Retina (tissue), 1 donor: ENCODE measurements around the gene ALS2CL.

Experiments used
- DNase-seq: peaks from one replicate; pipeline ENCODE4 v3.0.0-alpha.2; 2016

ALS2CL gene

DNA sequence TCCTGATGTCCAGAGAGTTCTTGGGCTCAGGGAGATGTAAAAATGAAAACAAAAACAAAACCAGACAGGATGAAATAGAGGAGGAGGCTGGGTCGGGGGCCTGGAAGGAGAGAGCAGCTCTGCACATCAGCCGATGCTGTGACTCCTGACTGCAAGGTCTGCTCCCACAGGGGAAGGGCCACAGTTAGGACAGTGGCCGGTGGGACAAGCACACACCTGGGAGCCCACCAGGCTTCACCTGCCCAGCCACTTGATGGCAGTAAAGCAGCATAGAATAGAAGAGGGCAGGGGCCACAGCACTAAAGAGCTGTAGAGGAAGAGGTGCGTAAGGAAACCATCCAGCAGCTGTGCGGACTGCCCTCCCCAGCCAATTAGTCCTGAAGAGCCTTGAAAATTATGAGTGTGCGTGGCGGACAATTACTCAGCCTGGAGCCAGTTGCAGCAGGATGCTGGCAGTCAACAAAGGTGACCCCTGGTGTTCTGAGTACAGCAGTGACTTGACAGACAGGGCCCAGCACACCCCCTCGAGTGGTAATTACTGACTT is 29.8 kb downstream of the ALS2CL start:
- peak; percentile 61 for DNase-seq

DNA sequence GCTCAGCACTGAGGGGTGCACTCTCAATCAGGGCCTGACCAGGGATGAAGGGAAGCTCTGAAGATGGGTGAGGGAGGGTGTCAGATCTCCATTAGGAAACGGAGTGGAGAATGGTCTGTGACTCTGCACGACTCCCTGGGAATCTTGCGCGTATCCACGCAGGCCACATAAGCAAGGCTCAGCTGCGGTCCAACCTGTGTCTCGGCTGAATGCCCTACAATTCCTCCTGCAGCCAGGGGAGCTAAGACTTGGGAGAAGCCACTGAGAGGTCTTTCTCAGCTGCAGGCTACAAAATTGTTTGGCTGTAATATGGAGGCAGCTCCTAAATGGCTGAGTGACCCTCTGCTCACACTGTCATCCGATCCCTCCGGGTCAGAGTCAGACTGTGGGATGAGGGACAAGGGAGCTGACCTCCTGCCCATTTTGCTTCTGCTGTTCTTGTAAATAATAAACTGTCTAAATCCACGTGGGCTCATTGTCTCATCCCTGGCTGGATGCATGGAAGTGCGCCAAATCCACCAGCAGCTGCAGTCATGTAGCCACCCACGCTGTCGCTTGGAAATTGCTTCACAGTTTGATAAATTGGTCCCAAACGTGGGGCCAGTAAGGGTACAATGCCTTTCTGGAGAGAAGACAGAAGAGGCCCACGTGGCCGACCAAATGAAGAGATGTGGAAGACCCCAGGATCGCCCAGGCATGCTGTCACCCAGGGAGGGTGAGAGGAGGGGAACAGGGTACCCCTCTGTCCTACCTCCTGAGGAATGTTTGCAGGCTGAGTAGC is 30.5 kb downstream of the ALS2CL start:
- DNase-seq = peak; percentile 61

DNA sequence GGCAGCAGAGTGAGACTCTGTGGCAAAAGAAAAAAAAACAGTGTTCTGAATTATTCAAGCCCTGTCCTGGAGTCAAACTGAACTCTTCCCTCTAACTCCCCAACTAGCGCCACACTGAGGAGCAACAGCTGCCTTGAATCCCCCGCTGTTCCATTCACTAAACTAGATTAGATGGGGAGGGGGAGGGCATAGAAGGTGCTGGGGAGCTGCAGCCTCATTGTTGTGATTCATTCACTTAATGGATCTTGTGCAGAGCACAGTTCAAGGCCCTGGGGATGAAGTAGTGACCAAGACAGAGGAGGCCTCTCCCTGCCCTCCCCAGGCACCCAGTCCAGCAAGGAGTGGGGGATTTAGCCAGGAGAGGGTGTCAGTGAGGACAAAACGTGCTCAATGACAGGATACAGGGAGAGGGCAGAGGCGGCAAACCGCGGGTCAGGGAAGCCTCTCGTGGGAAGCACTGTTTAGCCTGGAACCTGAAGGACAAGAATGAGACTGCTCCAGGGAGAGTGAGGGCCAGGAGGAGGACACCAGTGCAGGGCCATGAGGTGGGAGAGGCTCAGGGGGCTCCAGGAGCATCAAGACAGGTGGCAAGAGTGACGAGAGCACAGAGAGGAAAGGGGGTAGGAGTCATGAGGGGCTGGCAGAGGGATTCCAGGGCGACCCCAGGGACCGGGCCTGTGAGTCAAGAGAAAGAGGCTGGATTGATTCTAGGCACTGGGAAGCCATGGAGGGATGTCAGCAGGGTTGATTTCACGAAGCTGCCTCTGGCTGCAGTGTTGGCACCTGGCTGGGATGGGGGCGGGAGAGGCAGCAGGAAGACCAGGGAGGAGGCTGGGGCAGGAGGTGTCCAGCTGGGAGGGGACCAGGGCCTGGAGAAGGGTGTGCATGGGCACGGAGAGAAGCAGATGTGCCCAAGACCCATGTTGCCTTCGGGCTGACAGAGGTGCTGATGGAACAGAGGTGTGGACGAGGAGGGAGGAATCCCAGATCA is 31.4 kb downstream of the ALS2CL start:
- no peak for DNase-seq

DNA sequence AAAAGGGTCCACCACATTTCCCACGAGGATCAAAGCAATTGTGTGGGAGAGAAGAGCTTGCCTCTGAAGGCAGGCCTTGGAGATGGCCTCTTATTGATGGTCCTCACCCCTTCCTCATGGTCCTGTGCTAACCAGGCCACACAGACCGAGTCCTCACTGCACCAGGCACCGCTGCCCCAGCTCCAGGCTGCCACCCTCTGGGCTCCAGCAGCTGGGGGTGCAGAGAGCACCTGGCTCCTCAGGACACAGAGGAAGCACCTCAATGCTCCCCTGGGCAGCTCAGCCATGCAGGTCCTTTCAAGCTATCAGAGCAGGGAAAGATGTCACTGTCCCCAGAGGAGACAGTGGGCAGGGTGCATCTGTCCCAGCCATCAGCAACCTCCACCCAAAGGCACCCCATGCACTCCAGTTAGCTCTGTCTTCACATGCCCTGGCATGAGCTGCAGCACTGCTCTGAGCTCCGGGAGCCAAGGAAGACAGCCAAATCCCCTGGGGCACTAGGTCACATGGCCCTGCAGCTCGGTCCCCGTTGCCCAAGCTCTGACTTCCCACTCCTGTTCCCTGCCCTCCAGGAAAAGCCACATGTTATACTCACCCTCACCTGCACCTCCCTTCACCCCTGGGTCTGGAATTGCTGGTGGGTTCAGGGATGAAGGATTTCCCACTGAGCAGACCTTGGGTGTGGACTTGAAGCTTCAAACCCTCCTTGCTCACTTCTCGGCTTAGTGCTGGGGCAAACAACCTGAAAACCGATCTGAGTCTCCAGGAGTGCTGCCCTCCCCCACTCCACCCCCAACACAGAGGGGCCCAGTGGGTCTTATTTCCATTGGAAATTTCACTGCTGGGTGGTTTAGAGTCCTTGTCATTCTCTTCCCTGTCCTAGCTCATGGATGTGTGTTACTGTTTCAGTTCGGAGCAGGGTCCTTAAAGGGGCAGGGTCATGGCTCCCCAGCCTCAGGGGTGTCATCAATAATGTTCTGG is 32.6 kb downstream of the ALS2CL start:
- no peak for DNase-seq

DNA sequence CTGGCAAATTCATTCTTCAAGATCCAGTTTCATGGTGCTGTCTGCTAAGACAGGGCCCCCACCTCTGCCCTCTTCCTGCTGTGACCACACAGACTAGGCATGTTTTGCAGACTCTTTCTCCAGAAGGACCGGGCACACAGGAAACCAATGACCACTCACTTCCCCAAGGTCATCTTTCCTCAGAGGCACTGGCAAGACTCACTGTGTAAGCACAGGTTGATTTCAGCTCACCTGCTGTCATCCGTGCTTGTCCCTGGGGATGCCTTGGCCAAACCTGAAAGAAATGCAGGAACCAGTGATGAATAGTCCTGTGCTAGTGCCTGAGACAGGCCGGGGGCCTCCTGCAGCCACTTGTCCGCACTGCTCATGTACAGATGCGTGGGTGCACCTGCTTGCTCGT is 33.5 kb downstream of the ALS2CL start:
- no peak for DNase-seq

DNA sequence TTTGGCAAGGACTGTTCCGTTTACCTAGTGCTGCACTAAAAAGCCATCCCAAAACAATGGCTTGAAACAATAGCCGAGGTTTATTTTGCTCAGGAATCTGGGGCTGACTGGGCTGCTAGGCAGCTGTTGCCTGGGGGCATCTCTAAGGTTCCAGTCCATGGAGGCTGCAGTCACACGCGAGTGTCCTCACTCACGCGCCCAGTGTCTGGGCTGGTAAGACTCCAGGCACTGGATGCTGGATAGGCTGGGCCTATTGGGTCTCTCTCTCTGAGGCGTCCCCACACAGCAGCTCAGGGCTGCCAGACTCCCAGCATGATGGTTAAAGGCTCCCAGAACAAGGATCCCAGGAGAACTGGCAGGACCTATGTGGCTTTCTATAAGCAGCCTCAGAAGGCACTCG is 34.2 kb downstream of the ALS2CL start:
- peak; percentile 26 for DNase-seq

DNA sequence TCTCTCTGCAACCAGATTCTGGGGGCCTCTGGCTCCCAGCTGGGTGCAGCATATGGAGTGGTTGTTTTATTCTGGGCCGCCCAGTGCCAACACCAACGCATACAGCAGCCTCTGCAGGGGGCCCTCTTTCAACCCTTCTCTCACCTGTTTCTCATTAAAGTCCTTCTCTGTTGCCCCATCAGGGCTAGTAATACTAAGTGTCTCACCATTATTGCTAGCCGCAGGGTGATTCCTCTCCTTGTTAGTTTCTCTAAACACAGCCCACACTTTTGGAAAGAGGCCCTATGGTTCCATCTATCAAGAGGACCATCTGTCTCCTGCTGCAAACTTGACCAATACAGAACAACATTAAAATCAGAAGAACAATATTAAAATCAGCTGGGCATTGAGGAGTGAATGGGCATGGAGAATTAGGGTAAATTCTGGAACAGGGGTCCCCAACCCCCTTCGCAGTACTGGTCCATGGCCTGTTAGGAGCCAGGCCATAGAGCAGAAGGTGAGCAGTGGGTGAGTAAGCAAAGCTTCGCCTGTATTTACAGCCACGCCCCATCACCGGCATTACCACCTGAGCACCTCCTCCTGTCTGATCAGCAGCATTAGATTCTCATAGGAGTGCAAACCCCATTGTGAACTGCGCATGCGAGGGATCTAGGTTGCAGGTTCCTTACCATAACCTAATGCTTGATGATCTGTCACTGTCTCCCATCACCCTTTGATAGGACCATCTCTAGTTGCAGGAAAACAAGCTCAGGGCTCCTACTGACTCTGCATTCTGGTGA is 36.5 kb downstream of the ALS2CL start:
- no peak for DNase-seq

DNA sequence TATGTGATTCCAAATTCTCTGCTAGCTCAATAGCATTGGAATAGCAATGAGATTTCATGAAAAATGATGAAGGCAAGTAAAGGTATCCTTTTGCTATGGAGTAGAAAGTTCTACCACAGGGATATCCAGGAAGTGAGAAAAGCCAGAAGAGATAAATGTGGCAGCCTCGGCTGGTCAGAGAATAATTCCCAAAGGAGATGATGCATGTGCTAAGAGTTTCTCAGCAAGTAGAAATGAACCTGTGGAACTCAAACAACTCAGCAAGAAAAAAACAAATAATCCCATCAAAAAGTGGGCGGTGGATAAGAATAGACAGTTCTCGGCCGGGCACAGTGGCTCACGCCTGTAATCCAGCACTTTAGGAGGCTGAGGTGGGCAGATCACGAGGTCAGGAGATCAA is 38.2 kb downstream of the ALS2CL start:
- DNase-seq = no peak

DNA sequence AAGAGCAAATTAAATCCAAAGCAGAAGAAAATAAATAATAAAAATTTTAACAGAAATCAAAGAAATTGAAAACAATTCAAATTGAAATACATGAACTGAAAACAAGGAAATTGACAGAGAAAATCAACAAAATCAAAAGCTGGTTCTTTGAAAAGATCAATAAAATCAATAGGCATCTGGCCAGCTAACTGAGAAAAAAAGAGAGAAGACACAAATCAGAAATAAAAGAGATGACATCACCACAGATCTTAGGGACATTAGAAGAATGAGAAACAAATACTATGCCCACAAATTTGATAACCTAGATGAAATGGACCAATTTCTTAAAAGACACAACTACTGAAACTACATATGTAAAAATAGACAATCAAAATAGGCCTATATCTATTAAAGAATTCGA is 42.4 kb downstream of the ALS2CL start:
- no peak for DNase-seq

DNA sequence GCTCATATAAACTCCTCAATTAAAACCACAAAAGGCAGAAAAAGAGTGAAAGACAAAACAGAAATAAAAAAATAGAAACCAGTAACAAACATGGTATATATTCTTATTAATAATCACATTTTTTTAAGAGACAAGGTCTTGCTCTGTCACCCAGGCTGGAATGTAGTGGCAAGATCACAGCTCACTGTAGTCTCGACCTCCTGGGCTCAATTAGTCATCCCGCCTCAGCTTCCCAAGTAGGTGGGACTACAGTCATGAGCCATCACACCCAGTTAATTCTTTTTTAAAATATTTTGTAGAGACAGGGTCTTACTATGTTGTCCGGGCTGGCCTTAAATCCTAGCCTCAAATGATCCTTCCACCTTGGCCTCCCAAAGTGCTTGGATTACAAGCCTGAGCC is 44.0 kb downstream of the ALS2CL start:
- DNase-seq = no peak

DNA sequence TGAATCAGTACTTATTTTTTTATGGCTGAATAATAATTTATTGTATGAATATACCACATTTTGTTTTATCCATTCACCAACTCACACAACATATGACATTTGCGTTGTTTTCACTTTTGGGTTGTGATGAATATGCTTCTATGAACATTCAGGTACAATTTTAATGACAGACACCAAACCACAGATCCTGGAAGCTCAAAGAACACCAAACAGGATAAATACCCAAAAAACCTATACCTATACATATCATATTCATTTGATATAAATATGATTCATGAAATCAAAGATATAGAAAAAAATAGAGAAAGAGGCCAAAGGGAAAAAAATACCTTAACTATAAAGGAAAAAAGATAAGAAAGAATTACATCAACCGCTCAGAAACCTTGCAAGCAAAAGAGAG is 45.4 kb downstream of the ALS2CL start:
- DNase-seq = no peak

DNA sequence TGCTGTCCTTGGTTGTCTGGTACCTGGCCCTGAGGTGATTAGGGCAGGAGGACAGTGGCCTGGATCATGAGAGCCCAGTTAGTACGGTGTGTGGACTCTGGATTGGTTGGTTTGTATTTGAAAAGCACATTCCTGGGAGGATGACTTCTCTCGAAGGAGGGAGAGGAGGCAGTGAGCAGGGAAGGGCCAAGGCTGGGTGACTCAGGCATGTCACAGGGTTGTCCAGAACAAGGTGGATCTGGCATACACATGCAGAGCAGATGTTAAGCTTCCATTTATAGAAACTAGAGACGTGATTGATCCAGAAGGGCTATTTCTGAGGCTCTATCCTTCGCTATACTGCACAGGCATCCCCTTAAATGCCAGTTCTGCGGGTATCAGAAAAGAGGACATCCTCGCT is 46.8 kb downstream of the ALS2CL start:
- DNase-seq = no peak

DNA sequence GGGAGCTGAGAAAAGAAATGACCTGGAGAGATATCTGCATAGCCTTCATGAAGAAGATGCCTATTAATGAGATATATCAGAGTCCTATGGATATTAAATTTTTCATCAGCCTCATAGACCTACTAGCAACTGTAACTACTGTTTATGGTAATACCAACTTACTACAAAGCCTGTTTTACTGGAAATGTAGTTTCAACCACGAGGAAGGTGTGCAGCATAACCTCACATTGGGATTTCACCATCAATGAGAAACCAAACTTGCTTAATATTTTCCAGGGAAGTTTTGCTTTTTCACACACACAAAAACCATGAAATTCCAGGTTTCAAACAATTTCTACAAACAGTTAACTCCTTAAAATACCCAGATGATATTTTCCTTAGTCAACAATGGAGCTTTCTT is 49.8 kb downstream of the ALS2CL start:
- DNase-seq = no peak

DNA sequence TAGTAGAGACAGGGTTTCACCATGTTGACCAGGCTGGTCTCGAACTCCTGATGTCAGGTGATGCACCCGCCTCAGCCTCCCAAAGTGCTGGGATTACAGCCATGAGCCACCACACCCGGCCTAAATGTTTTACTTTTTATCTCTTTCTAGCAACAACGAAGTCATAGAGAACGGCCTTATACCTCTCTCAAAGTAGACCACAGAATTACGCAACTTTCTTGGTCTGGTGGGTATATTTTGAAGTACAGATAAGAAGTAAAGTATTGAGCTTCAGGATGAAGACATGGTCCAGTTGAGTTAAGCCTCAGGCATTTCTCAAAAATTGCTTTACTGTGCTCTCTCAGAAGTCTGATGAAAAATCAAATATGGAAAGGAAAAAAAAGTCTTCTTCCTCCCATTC is 50.5 kb downstream of the ALS2CL start:
- DNase-seq = no peak

DNA sequence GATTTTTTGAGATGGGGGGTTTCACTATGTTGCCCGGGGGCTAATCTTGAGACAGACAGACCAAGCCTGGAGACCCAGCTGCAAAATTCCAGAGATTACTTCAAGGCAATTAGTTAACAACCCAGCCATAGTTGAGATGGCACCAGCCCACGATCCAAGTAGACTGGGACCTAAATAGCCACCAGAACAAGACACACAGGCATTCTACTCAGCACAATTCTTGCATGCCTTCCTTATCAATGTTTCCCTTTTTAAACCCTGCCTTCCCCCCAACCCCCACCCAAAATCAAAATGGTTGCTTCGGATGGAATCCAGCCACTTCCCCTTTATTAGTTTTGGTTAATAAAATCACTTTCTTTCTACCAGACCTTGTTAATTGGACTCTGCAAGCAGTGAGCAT is 52.6 kb downstream of the ALS2CL start:
- DNase-seq = no peak

DNA sequence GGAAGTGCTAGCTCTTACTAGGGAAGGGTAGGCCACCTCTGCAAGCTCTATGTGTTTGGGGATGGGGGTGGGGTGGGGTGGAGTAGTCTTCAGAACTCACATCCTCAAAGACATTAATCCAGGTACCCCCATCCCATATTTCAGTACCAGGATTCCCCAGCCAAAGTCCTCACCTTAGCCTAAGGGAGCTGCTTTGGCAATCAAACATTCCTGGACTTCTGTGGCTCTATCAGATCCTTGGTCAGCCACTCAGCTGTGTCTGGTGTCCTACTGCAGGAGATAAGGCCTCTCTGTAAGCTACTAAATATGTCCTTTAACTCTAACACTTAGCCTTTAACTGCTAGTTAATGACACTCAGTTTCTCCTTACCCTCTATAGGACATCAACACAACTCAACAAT is 54.3 kb downstream of the ALS2CL start:
- no peak for DNase-seq

DNA sequence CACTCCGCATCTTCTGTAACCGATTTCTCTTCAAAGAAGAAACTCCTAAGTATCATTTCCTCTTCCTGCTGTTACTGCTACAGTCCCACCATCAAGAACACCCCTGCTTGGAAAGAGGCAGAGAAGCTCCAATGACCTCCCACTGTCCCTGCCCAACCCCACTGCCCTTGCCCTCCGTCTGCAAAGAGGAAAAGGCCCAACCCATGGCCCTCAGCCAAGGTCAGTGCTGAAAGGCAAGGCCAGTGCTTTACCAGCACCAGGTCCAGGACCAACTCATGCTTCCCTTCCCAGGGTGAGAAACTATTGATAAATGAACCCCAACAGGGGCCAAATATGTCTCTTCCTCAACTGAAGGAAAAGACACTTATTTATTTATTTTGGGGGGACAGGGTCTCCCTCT is 58.6 kb downstream of the ALS2CL start:
- no peak for DNase-seq

DNA sequence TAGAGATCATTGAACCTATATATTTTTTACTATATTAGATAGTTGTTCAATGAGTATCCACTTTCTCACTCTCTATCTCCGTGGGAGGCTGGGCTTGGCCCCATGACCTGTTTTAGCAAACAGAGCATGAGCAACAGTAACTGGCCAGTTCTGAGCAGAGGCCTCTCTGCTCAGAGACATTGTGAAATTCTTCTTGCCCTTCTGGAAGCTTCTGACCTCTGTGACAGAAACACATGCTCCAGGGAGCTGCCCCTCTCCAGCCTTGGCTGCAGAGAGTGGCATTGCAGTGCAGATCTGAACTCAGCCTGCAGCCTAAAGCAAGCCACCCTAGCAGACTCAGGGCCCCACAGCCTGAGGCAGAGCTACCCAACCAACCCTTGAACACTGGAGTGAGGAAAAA is 60.7 kb downstream of the ALS2CL start:
- no peak for DNase-seq

DNA sequence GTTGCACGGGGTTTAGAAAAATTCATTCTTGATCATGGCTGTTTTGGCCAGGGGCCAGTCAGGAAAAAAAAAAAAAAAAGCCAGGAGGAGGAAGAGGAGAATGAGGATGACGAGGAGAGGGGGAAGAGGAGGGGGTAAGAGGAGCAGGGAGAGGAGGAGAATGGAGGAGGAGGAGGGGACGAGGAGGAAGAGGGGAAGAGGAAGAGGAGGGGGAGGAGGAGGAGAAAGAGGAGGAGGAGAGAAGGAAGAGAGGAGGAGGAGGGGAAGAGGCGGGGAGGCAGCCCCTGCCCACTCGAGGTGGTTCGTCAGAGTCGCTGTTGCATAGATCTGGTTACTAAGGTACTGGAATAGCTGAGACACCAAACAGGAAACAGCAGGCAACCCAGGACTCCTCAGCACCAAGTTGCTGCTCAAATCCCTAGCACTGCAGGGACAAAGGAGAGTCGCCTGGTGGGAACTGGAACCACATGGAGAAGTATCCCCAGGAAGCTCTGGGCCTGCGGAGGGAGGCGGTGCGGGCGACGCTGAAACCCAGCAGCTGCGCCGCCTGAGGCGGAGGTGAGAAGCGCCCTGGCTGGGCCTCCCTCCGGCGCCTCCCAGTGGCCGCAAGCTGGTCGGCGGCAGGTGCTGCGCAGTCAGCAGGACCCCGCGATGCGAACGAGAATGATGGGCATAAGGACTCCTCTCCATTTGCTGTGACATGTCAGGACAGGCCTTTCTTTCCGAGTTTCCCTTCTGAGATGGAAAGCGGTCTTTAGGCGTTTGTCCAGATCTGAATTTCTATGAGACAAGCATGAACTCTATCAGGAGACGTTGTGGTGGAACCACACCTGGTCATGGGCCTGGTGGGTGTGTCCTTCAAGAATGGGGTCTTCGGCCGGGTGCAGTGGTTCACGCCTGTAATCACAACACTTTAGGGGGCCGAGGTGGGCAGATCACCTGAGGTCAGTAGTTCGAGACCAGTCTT is 63.6 kb downstream of the ALS2CL start:
- DNase-seq = peak; percentile 92

DNA sequence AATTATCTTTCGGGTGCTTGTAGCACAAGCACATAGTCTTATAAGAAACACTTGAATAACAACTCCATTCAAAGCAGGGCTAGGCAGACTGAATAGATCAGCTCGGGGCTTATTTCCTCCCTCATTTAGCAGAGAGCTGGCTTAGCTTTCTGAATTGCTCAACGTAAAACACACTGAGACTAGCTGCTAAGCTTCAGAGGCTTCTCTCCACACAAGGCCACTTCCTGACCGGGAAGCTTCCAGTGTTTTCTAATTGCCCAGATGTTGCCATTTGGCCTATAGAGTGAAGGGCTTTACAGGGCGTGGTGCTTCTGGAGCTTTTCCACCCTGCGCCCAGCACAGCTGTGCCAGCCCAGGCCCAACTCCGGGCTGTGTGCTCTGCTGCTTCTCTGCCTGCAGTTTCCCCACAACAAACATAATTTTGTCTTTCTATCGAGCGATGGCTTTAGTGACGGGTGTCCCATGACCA is 64.5 kb downstream of the ALS2CL start:
- DNase-seq = peak; percentile 33
